Bronchial epithelial cell (primary cell): ENCODE results near the gene RBFOX2. TPM values are rescaled to one million over a fixed set of nuclear protein-coding genes. Genes with fewer than 3 reads are reported as not detected.

ENCODE experiments used
- DNase-seq: peaks from one replicate; pipeline ENCODE4 v3.0.0-alpha.2; 2010; ENCODE audit warnings: low read depth
- FAIRE-seq: peaks from 2 replicates; lab custom pipeline; 2011; peaks lifted over from hg19 to GRCh38; lab: Jason Lieb, UNC
- H3K27me3 ChIP-seq: 2 replicates; pipeline ENCODE4 v1.5.1; 2011; ENCODE audit warnings: low read length; ENCODE audit not compliant: control insufficient read depth, insufficient read depth
- H3K36me3 ChIP-seq: 2 replicates; pipeline ENCODE4 v1.5.1; 2011; ENCODE audit warnings: low read length; ENCODE audit not compliant: control insufficient read depth, insufficient read depth
- H3K4me3 ChIP-seq: 2 replicates; pipeline ENCODE4 v1.5.1; 2011; ENCODE audit warnings: mild to moderate bottlenecking, low read depth, low read length, control low read depth
- CTCF ChIP-seq: IDR thresholded peaks from 2 replicates; pipeline ENCODE4 v1.5.1; 2011; ENCODE audit warnings: mild to moderate bottlenecking, moderate library complexity, low read length, control low read depth, inconsistent platforms; ENCODE audit not compliant: insufficient read depth, severe bottlenecking
- total RNA-seq: library from RNA; depleted of rRNA; stranded (reverse); fragments of >200 nt; gene quantifications from 2 replicates; pipeline ENCODE4 v1.2.1, GENCODE V29; 2014

RBFOX2 gene
- total RNA-seq, 1 donor from 2014 or later = 69.5 TPM

GRCh38 chr22:35894464-35894878 lies 134.2 kb downstream of the RBFOX2 start:
- H3K27me3 ChIP-seq = no peaks in the 10 kb centered on the region
- no peaks in the 10 kb centered on the region for H3K36me3 ChIP-seq
- DNase-seq (no peak), FAIRE-seq (no peak)
- H3K4me3 ChIP-seq = peak overlapping the region; percentile 22
- no peak for TF ChIP-seq CTCF

GRCh38 chr22:35893698-35894097 lies 134.9 kb downstream of the RBFOX2 start:
- Histone ChIP-seq H3K36me3 (no peaks in the 10 kb centered on the region), H3K4me3 (no peak overlapping the region), H3K27me3 (no peaks in the 10 kb centered on the region)
- no peak for TF ChIP-seq CTCF
- FAIRE-seq = no peak
- no peak for DNase-seq

GRCh38 chr22:35892192-35892591 lies 136.4 kb downstream of the RBFOX2 start:
- H3K4me3 ChIP-seq = no peak overlapping the region
- DNase-seq (peak; percentile 64), FAIRE-seq (no peak)
- no peaks in the 10 kb centered on the region for H3K36me3 ChIP-seq
- no peak for TF ChIP-seq CTCF
- no peaks in the 10 kb centered on the region for H3K27me3 ChIP-seq

GRCh38 chr22:35891442-35891841 lies 137.2 kb downstream of the RBFOX2 start:
- Histone ChIP-seq H3K27me3 (no peaks in the 10 kb centered on the region), H3K36me3 (no peaks in the 10 kb centered on the region), H3K4me3 (no peak overlapping the region)
- TF ChIP-seq CTCF = no peak
- DNase-seq = no peak
- no peak for FAIRE-seq

- H3K4me3 ChIP-seq = no peak overlapping the region
- no peaks in the 10 kb centered on the region for H3K27me3 ChIP-seq
- TF ChIP-seq CTCF = no peak
- no peak for DNase-seq
- H3K36me3 ChIP-seq = no peaks in the 10 kb centered on the region
- no peak for FAIRE-seq
Observed at GRCh38 chr22:35889071-35889470, 139.6 kb downstream of the RBFOX2 start.

- DNase-seq (no peak), FAIRE-seq (no peak)
- Histone ChIP-seq H3K27me3 (no peaks in the 10 kb centered on the region), H3K4me3 (no peak overlapping the region), H3K36me3 (no peaks in the 10 kb centered on the region)
- no peak for TF ChIP-seq CTCF
Observed at GRCh38 chr22:35888181-35888870, 140.3 kb downstream of the RBFOX2 start.
